Measurements from ENCODE around the gene CELSR1. TPM values are rescaled to one million over a fixed set of nuclear protein-coding genes. Genes with fewer than 3 reads are reported as not detected.

The CELSR1 gene
- total and polyA plus RNA-seq, 2 donors (not counting 1 experiment from before 2014, with no cell fraction given): 30.2 to 34.8 TPM

- Mint-ChIP-seq H3K4me3 (no peak overlapping the region), H3K4me1 (peaks cover 8% of the 10 kb centered on the region), H3K9me3 (ENCODE audit: insufficient read depth) (no peaks in the 10 kb centered on the region), H3K27me3 (peaks cover 17% of the 10 kb centered on the region), H3K27ac (no peak overlapping the region)
- intact Hi-C loops (cut with micrococcal nuclease): no loop called here
- Histone ChIP-seq H3K27ac (ENCODE audit: low read length in 2 of 2) (no peak overlapping the region), H3K9me3 (ENCODE audit: control extremely low read depth in 1 of 3, control insufficient read depth in 2 of 3, insufficient read depth in 1 of 3, low read length in 2 of 3) (no peaks in the 10 kb centered on the region), H3K4me3 (ENCODE audit: control extremely low read depth in 1 of 5, extremely low read depth in 1 of 5, insufficient read depth in 1 of 5, low read depth in 2 of 5, low read length in 4 of 5) (no peak overlapping the region), H3K9ac (ENCODE audit: low read length) (no peak overlapping the region), H3K4me1 (ENCODE audit: control insufficient read depth in 2 of 2, insufficient read depth in 2 of 2, low read length in 2 of 2) (peaks cover 0 to 8% of the 10 kb centered on the region in 2 donors), H3K79me2 (ENCODE audit: control insufficient read depth, insufficient read depth, low read length) (no peaks in the 10 kb centered on the region), H3K27me3 (replicated peaks in 1 of 4; ENCODE audit: control extremely low read depth in 1 of 4, control insufficient read depth in 3 of 4, insufficient read depth in 4 of 4, low read length in 3 of 4) (peaks cover 0 to 15% (median 0%) of the 10 kb centered on the region in 4 experiments), H4K20me1 (ENCODE audit: control insufficient read depth, insufficient read depth, low read length, poor library complexity, severe bottlenecking) (no peaks in the 10 kb centered on the region), H3K36me3 (replicated peaks in 1 of 2; ENCODE audit: control extremely low read depth in 1 of 2, control insufficient read depth in 1 of 2, extremely low read depth in 1 of 2, insufficient read depth in 2 of 2, low read length in 1 of 2) (no peaks in the 10 kb centered on the region), H3K4me2 (replicated peaks; ENCODE audit: low read depth, low read length, poor library complexity, severe bottlenecking) (no peak overlapping the region), H2AFZ (ENCODE audit: insufficient read depth, low read depth, low read length, poor library complexity, severe bottlenecking) (no peak overlapping the region)
- CTCF ChIA-PET: no interaction called here
- TF ChIP-seq CTCF (IDR thresholded peaks at IDR 0.05): no peak
- DNase-seq: no peak
- POLR2A ChIA-PET: no interaction called here
- 91% methylated on average over 16 of the region's 16 CpGs for WGBS (ENCODE audit: insufficient coverage)
- ATAC-seq (ENCODE audit: low read depth): no peak
Measured at GRCh38 chr22:46509416-46510089, 27.9 kb downstream of the CELSR1 start.

DNA sequence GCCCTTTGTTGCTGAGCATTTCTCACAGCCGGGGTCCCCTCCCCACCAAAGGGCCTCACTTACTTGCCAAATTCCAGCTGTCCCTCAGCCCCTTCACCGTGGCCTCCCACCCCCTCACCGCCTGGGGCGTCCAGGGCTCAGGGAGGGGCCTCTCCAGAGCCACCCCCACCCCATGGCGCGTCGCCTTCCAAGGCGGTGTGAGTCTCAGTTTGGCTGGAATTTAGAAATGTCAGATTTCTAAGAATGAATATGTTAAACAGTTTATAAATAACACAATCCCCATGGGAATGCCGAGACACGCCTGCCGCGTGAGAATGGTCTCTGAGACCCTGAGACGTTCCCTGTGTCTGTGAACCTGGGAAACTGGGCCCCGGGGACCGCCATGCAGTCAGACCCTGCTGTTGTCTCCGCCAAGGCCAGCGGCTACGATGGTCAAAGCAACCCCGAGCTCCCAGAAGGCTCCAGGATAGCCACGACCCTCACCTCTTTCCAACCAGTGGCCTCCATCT, 28.9 kb downstream of the CELSR1 start:
- Histone ChIP-seq H2AFZ (ENCODE audit: insufficient read depth, low read depth, low read length, poor library complexity, severe bottlenecking) (no peak overlapping the region), H3K4me3 (ENCODE audit: control extremely low read depth in 1 of 5, extremely low read depth in 1 of 5, insufficient read depth in 1 of 5, low read depth in 2 of 5, low read length in 4 of 5) (no peak overlapping the region), H3K27ac (ENCODE audit: low read length in 2 of 2) (no peak overlapping the region), H3K4me1 (ENCODE audit: control insufficient read depth in 2 of 2, insufficient read depth in 2 of 2, low read length in 2 of 2) (peaks cover 0 to 8% of the 10 kb centered on the region in 2 donors), H3K4me2 (replicated peaks; ENCODE audit: low read depth, low read length, poor library complexity, severe bottlenecking) (no peak overlapping the region), H3K9me3 (ENCODE audit: control extremely low read depth in 1 of 3, control insufficient read depth in 2 of 3, insufficient read depth in 1 of 3, low read length in 2 of 3) (no peaks in the 10 kb centered on the region), H3K9ac (ENCODE audit: low read length) (no peak overlapping the region), H4K20me1 (ENCODE audit: control insufficient read depth, insufficient read depth, low read length, poor library complexity, severe bottlenecking) (no peaks in the 10 kb centered on the region), H3K79me2 (ENCODE audit: control insufficient read depth, insufficient read depth, low read length) (no peaks in the 10 kb centered on the region), H3K27me3 (replicated peaks in 1 of 4; ENCODE audit: control extremely low read depth in 1 of 4, control insufficient read depth in 3 of 4, insufficient read depth in 4 of 4, low read length in 3 of 4) (peaks cover 0 to 15% (median 0%) of the 10 kb centered on the region in 4 experiments), H3K36me3 (replicated peaks in 1 of 2; ENCODE audit: control extremely low read depth in 1 of 2, control insufficient read depth in 1 of 2, extremely low read depth in 1 of 2, insufficient read depth in 2 of 2, low read length in 1 of 2) (no peaks in the 10 kb centered on the region)
- no peak overlapping the region for H3K4me3 Mint-ChIP-seq
- no peaks in the 10 kb centered on the region for H3K9me3 Mint-ChIP-seq (ENCODE audit: insufficient read depth)
- intact Hi-C loops (cut with micrococcal nuclease): no loop called here
- no peak for TF ChIP-seq CTCF (IDR thresholded peaks at IDR 0.05)
- no peak for TF ChIP-seq EZH2 (IDR thresholded peaks at IDR 0.05; ENCODE audit: borderline replicate concordance, insufficient read depth, low read depth, low read length, poor library complexity, severe bottlenecking)
- H3K4me1 Mint-ChIP-seq: peaks cover 10% of the 10 kb centered on the region
- H3K27me3 Mint-ChIP-seq: peaks cover 18% of the 10 kb centered on the region
- POLR2A ChIA-PET: no interaction called here
- 78% methylated on average over 13 of the region's 20 CpGs for WGBS (ENCODE audit: insufficient coverage)
- DNase-seq (no peak), ATAC-seq (ENCODE audit: low read depth) (no peak)
- CTCF ChIA-PET: no interaction called here
- H3K27ac Mint-ChIP-seq: no peak overlapping the region
